Bronchial epithelial cell (primary cell): ENCODE measurements around the gene RAX2. TPM values are rescaled to one million over a fixed set of nuclear protein-coding genes. Genes with fewer than 3 reads are reported as not detected.

Experiments used
- DNase-seq: peaks from one replicate; pipeline ENCODE4 v3.0.0-alpha.2; 2010; ENCODE audit warnings: low read depth
- FAIRE-seq: peaks from 2 replicates; lab custom pipeline; 2011; peaks lifted over from hg19 to GRCh38; lab: Jason Lieb, UNC
- H3K27me3 ChIP-seq: 2 replicates; pipeline ENCODE4 v1.5.1; 2011; ENCODE audit warnings: low read length; ENCODE audit not compliant: control insufficient read depth, insufficient read depth
- H3K36me3 ChIP-seq: 2 replicates; pipeline ENCODE4 v1.5.1; 2011; ENCODE audit warnings: low read length; ENCODE audit not compliant: control insufficient read depth, insufficient read depth
- H3K4me3 ChIP-seq: 2 replicates; pipeline ENCODE4 v1.5.1; 2011; ENCODE audit warnings: mild to moderate bottlenecking, low read depth, low read length, control low read depth
- CTCF ChIP-seq: IDR thresholded peaks from 2 replicates; pipeline ENCODE4 v1.5.1; 2011; ENCODE audit warnings: mild to moderate bottlenecking, moderate library complexity, low read length, control low read depth, inconsistent platforms; ENCODE audit not compliant: insufficient read depth, severe bottlenecking
- total RNA-seq: library from RNA; depleted of rRNA; stranded (reverse); fragments of >200 nt; gene quantifications from 2 replicates; pipeline ENCODE4 v1.2.1, GENCODE V29; 2014

Gene RAX2
- total RNA-seq, 1 donor from 2014 or later, result not detected

GRCh38 chr19:3774621-3775373, 2.8 kb upstream of the RAX2 start:
- FAIRE-seq (no peak), DNase-seq (no peak)
- no peak overlapping the region for H3K4me3 ChIP-seq
- H3K36me3 ChIP-seq, result no peaks in the 10 kb centered on the region
- TF ChIP-seq CTCF, result no peak
- H3K27me3 ChIP-seq, result no peaks in the 10 kb centered on the region

- FAIRE-seq (no peak), DNase-seq (no peak)
- no peak for TF ChIP-seq CTCF
- Histone ChIP-seq H3K27me3 (no peaks in the 10 kb centered on the region), H3K4me3 (no peak overlapping the region), H3K36me3 (no peaks in the 10 kb centered on the region)
Observed at GRCh38 chr19:3773814-3774515, 1.9 kb upstream of the RAX2 start.

GRCh38 chr19:3771000-3771905, 775 bp downstream of the RAX2 start:
- Histone ChIP-seq H3K4me3 (no peak overlapping the region), H3K36me3 (peaks cover 9% of the 10 kb centered on the region), H3K27me3 (no peaks in the 10 kb centered on the region)
- no peak for TF ChIP-seq CTCF
- FAIRE-seq (no peak), DNase-seq (no peak)

GRCh38 chr19:3770136-3770999, 1.7 kb downstream of the RAX2 start:
- H3K36me3 ChIP-seq, result peaks cover 9% of the 10 kb centered on the region
- FAIRE-seq, result no peak
- no peak for DNase-seq
- no peak for TF ChIP-seq CTCF
- H3K27me3 ChIP-seq, result no peaks in the 10 kb centered on the region
- H3K4me3 ChIP-seq, result no peak overlapping the region

- FAIRE-seq (no peak), DNase-seq (no peak)
- H3K36me3 ChIP-seq, result peaks cover 13% of the 10 kb centered on the region
- no peaks in the 10 kb centered on the region for H3K27me3 ChIP-seq
- TF ChIP-seq CTCF, result no peak
- H3K4me3 ChIP-seq, result no peak overlapping the region
Observed at GRCh38 chr19:3769494-3769893, 2.5 kb downstream of the RAX2 start.
